ENCODE data around the gene NOS1.

GRCh38 chr12:117277875-117278274 is 83.6 kb downstream of the NOS1 start:
- TF ChIP-seq ZFP30 (CRISPR knock-in tag; IDR thresholded peaks at IDR 0.05): no peak
- no peak for TF ChIP-seq CSDC2 (CRISPR knock-in tag; IDR thresholded peaks at IDR 0.05)

Measured in SK-N-SH treated with all-trans-retinoic acid at 6 μM for 48 hours (cell line).